A673 (cell line): Measurements from ENCODE around the gene HRH3.

Experiments
- EZH2 ChIP-seq: fragments of 200-600 bp; sonication (generic); IDR thresholded peaks from 2 replicates; pipeline ENCODE4 v1.6.1; 2017; ENCODE audit warnings: borderline replicate concordance, low read depth, mild to moderate bottlenecking, mixed read lengths, antibody characterized with exemption, low read length; ENCODE audit not compliant: poor library complexity, severe bottlenecking
- TF ChIP-seq, protein P1 (sequence below): fragments of 300-800, 200-600 bp; sonication (generic); conservative IDR thresholded peaks from 2 replicates; pipeline ENCODE4 v1.5.1; 2017; ENCODE audit warnings: low read depth, mild to moderate bottlenecking, antibody characterized with exemption, low read length, moderate library complexity, mixed read lengths

DNA sequence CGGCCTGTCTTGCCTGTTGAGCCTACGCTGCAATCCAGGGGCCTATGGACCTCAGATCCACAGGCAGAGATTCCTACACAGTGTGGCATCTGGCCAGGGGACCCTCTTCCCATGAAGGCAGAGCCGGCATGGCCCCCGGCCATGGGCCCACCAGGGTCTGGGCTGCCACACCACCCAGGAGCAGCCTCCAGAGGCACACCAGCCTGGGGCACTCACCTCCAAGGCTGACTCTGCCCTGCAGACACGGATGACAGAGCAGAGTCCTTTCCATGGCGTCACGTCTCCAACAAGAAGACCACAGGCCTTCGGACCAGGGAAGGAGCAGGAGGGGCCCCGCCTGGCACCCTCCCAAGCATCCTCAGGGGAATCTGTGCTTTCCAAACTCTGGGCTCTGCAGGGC, 3.5 kb upstream of the HRH3 start:
- TF ChIP-seq, protein P1, sequence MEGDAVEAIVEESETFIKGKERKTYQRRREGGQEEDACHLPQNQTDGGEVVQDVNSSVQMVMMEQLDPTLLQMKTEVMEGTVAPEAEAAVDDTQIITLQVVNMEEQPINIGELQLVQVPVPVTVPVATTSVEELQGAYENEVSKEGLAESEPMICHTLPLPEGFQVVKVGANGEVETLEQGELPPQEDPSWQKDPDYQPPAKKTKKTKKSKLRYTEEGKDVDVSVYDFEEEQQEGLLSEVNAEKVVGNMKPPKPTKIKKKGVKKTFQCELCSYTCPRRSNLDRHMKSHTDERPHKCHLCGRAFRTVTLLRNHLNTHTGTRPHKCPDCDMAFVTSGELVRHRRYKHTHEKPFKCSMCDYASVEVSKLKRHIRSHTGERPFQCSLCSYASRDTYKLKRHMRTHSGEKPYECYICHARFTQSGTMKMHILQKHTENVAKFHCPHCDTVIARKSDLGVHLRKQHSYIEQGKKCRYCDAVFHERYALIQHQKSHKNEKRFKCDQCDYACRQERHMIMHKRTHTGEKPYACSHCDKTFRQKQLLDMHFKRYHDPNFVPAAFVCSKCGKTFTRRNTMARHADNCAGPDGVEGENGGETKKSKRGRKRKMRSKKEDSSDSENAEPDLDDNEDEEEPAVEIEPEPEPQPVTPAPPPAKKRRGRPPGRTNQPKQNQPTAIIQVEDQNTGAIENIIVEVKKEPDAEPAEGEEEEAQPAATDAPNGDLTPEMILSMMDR, result no peak
- no peak for TF ChIP-seq EZH2
